Measurements from ENCODE around the gene USH2A. TPM values are rescaled to one million over a fixed set of nuclear protein-coding genes. Genes with fewer than 3 reads are reported as not detected.

The USH2A gene
- polyA plus RNA-seq, 1 of the 3 experiments (the other 2 are of a cell fraction): under 0.01 TPM

GRCh38 chr1:216210081-216210480 lies 213.2 kb downstream of the USH2A start (continued):
- no peak for TF ChIP-seq ZBTB33 (IDR thresholded peaks at IDR 0.05; ENCODE audit: borderline replicate concordance, low read depth)
- TF ChIP-seq POLR2AphosphoS5 (IDR thresholded peaks at IDR 0.05; ENCODE audit: low read depth, low read length): no peak
- no peak for TF ChIP-seq REST (IDR thresholded peaks at IDR 0.05; ENCODE audit: low read depth, low read length)

- H3K36me3 ChIP-seq (replicated peaks in 1 of 2; ENCODE audit: control insufficient read depth in 1 of 2, insufficient read depth in 2 of 2, low read length in 1 of 2): no peaks in the 10 kb centered on the region
- no peak for DNase-seq
- 75% methylated on average over 1 of the region's 1 CpG for WGBS (ENCODE audit: low lambda C conversion rate)
- no peak overlapping the region for H3K9ac ChIP-seq
- no peak overlapping the region for H3K4me2 ChIP-seq
- no peaks in the 10 kb centered on the region for H3K9me2 ChIP-seq
- H3K4me3 ChIP-seq (ENCODE audit: low read depth in 2 of 2, low read length in 1 of 2): no peak overlapping the region
- H3K4me1 ChIP-seq (ENCODE audit: control insufficient read depth in 1 of 2, insufficient read depth in 2 of 2, low read depth in 1 of 2, low read length in 1 of 2): peaks cover 0 to 6% of the 10 kb centered on the region in 2 experiments; a peak in 1 of 4 replicates
- ChIA-PET POLR2A (no interaction called here), CTCF (interaction anchor here (1.0 to 2.7 kb wide), 2 partner anchors 12 to 359 kb away, joined by 3 to 16 read pairs; no protein-coding TSS in a partner anchor)
- H2AFZ ChIP-seq (ENCODE audit: low read depth): no peak overlapping the region
- no peak overlapping the region for H3K27ac ChIP-seq (ENCODE audit: low read depth in 2 of 2, low read length in 1 of 2)
- H3K9me3 ChIP-seq: no peaks in the 10 kb centered on the region
- H4K20me1 ChIP-seq (ENCODE audit: insufficient read depth): no peaks in the 10 kb centered on the region
- no peaks in the 10 kb centered on the region for H3F3A ChIP-seq (replicated peaks; ENCODE audit: insufficient read depth)
- no peaks in the 10 kb centered on the region for H3K79me2 ChIP-seq (ENCODE audit: insufficient read depth)
- no peaks in the 10 kb centered on the region for H3K27me3 ChIP-seq (ENCODE audit: insufficient read depth)
- TF ChIP-seq NRF1 (IDR thresholded peaks at IDR 0.05; ENCODE audit: low read depth, low read length) (no peak), MXI1 (IDR thresholded peaks at IDR 0.05; ENCODE audit: low read depth, low read length) (no peak), PBX3 (IDR thresholded peaks at IDR 0.05) (no peak), SIN3A (IDR thresholded peaks at IDR 0.05; ENCODE audit: borderline replicate concordance, low read depth, low read length) (no peak), POLR2AphosphoS5 (IDR thresholded peaks at IDR 0.05; ENCODE audit: low read depth, low read length) (no peak), RXRA (IDR thresholded peaks at IDR 0.05; ENCODE audit: borderline replicate concordance, low read depth) (no peak), NFIC (IDR thresholded peaks at IDR 0.05; ENCODE audit: borderline replicate concordance) (no peak), CTCF (IDR thresholded peaks at IDR 0.05) (no peak), USF2 (IDR thresholded peaks at IDR 0.05; ENCODE audit: borderline replicate concordance, low read depth, low read length) (no peak), GATA2 (CRISPR knock-in tag; IDR thresholded peaks at IDR 0.05) (no peak), IRF3 (IDR thresholded peaks at IDR 0.05; ENCODE audit: low read depth, low read length) (no peak), FOSL2 (IDR thresholded peaks at IDR 0.05; ENCODE audit: borderline replicate concordance, low read depth) (no peak), YY1 (IDR thresholded peaks at IDR 0.05; ENCODE audit: low read depth) (no peak), ZBTB33 (IDR thresholded peaks at IDR 0.05; ENCODE audit: borderline replicate concordance, low read depth) (no peak), TCF12 (IDR thresholded peaks at IDR 0.05) (no peak), MEF2A (IDR thresholded peaks at IDR 0.05; ENCODE audit: borderline replicate concordance, low read depth) (no peak)
These were observed 214.1 kb downstream of the USH2A start for GRCh38 chr1:216209125-216209524.
